Measurements from ENCODE around the gene PLP1.
A peak's percentile ranks its signal among the peaks of the same experiment; 100 is the strongest.
"Not testable (repeated sequence)": the region's sequence is repeated elsewhere in the genome, so short reads cannot be mapped to it uniquely, and the experiment has no call there.

Gene PLP1

DNA sequence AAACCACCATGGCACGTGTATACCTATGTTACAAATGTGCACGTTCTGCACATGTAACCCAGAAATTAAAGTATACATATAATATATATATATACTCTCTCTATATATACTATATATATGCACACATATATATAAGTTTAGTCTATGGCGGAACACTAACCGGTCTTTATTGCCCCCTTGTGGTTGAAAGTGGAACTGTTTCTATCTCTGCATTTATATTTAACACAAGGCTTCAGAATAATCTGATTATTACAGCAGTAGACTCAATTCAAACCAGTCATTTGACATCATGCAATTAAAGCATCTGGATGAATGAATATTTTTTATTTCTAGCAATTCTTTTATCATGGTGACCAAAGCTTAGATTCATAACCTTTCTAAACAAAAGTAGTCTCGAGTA, 40.9 kb downstream of the PLP1 start:
- Histone ChIP-seq H3K36me3 (ENCODE audit: control insufficient read depth, low read length) (no peaks in the 10 kb centered on the region), H3K79me2 (ENCODE audit: control insufficient read depth, low read length) (no peaks in the 10 kb centered on the region), H3K27me3 (ENCODE audit: control insufficient read depth, low read length) (no peaks in the 10 kb centered on the region), H3K9me2 (replicated peaks; ENCODE audit: control insufficient read depth, low read length) (no peaks in the 10 kb centered on the region), H3K4me2 (ENCODE audit: low read length) (no peak overlapping the region), H4K20me1 (ENCODE audit: control insufficient read depth, insufficient read depth, low read depth, low read length) (no peaks in the 10 kb centered on the region), H3F3A (ENCODE audit: control insufficient read depth, insufficient read depth) (no peaks in the 10 kb centered on the region), H3K4me3 (ENCODE audit: low read length) (no peak overlapping the region), H3K4me1 (ENCODE audit: control insufficient read depth, low read length) (peaks cover 2% of the 10 kb centered on the region), H3K9me3 (ENCODE audit: control insufficient read depth, insufficient read depth, low read length) (no peaks in the 10 kb centered on the region), H3K27ac (ENCODE audit: low read depth, low read length) (no peak overlapping the region)
- TF ChIP-seq, protein P1, sequence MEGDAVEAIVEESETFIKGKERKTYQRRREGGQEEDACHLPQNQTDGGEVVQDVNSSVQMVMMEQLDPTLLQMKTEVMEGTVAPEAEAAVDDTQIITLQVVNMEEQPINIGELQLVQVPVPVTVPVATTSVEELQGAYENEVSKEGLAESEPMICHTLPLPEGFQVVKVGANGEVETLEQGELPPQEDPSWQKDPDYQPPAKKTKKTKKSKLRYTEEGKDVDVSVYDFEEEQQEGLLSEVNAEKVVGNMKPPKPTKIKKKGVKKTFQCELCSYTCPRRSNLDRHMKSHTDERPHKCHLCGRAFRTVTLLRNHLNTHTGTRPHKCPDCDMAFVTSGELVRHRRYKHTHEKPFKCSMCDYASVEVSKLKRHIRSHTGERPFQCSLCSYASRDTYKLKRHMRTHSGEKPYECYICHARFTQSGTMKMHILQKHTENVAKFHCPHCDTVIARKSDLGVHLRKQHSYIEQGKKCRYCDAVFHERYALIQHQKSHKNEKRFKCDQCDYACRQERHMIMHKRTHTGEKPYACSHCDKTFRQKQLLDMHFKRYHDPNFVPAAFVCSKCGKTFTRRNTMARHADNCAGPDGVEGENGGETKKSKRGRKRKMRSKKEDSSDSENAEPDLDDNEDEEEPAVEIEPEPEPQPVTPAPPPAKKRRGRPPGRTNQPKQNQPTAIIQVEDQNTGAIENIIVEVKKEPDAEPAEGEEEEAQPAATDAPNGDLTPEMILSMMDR (IDR thresholded peaks at IDR 0.05; ENCODE audit: low read depth, low read length, poor library complexity, severe bottlenecking), result peak; percentile 33
- no peak for TF ChIP-seq EZH2phosphoT487 (IDR thresholded peaks at IDR 0.05; ENCODE audit: borderline replicate concordance, low read length)

GRCh38 chrX:103818842-103819619, 42.4 kb downstream of the PLP1 start:
- Histone ChIP-seq H3K9me3 (ENCODE audit: control insufficient read depth, insufficient read depth, low read length) (no peaks in the 10 kb centered on the region), H3K4me1 (ENCODE audit: control insufficient read depth, low read length) (no peaks in the 10 kb centered on the region), H3K36me3 (ENCODE audit: control insufficient read depth, low read length) (no peaks in the 10 kb centered on the region), H3K4me3 (ENCODE audit: low read length) (no peak overlapping the region), H3K79me2 (ENCODE audit: control insufficient read depth, low read length) (no peaks in the 10 kb centered on the region), H3K27me3 (ENCODE audit: control insufficient read depth, low read length) (no peaks in the 10 kb centered on the region), H3K27ac (ENCODE audit: low read depth, low read length) (no peak overlapping the region), H3K9me2 (replicated peaks; ENCODE audit: control insufficient read depth, low read length) (no peaks in the 10 kb centered on the region), H3K4me2 (ENCODE audit: low read length) (no peak overlapping the region), H3F3A (ENCODE audit: control insufficient read depth, insufficient read depth) (no peaks in the 10 kb centered on the region), H4K20me1 (ENCODE audit: control insufficient read depth, insufficient read depth, low read depth, low read length) (no peaks in the 10 kb centered on the region)
- TF ChIP-seq, protein P1 (IDR thresholded peaks at IDR 0.05; ENCODE audit: low read depth, low read length, poor library complexity, severe bottlenecking), result no peak
- no peak for TF ChIP-seq EZH2phosphoT487 (IDR thresholded peaks at IDR 0.05; ENCODE audit: borderline replicate concordance, low read length)

- H3K27ac ChIP-seq (ENCODE audit: low read depth, low read length); H3K79me2 ChIP-seq (ENCODE audit: control insufficient read depth, low read length); H3K4me1 ChIP-seq (ENCODE audit: control insufficient read depth, low read length): not testable (repeated sequence)
These were observed 44.2 kb downstream of the PLP1 start for GRCh38 chrX:103820802-103821201.

GRCh38 chrX:103823591-103823990, 47.0 kb downstream of the PLP1 start:
- no peaks in the 10 kb centered on the region for H3K9me3 ChIP-seq (ENCODE audit: control insufficient read depth, insufficient read depth, low read length)
- H3K4me3 ChIP-seq (ENCODE audit: low read length), result no peak overlapping the region
- no peaks in the 10 kb centered on the region for H3K27me3 ChIP-seq (ENCODE audit: control insufficient read depth, low read length)
- no peaks in the 10 kb centered on the region for H3K79me2 ChIP-seq (ENCODE audit: control insufficient read depth, low read length)
- H4K20me1 ChIP-seq (ENCODE audit: control insufficient read depth, insufficient read depth, low read depth, low read length), result no peaks in the 10 kb centered on the region
- H3K9me2 ChIP-seq (replicated peaks; ENCODE audit: control insufficient read depth, low read length), result no peaks in the 10 kb centered on the region
- no peak overlapping the region for H3K4me2 ChIP-seq (ENCODE audit: low read length)
- no peak overlapping the region for H3K27ac ChIP-seq (ENCODE audit: low read depth, low read length)
- H3F3A ChIP-seq (ENCODE audit: control insufficient read depth, insufficient read depth), result no peaks in the 10 kb centered on the region
- no peak for TF ChIP-seq EZH2phosphoT487 (IDR thresholded peaks at IDR 0.05; ENCODE audit: borderline replicate concordance, low read length)
- TF ChIP-seq, protein P1 (IDR thresholded peaks at IDR 0.05; ENCODE audit: low read depth, low read length, poor library complexity, severe bottlenecking), result no peak
- H3K36me3 ChIP-seq (ENCODE audit: control insufficient read depth, low read length), result no peaks in the 10 kb centered on the region
- no peaks in the 10 kb centered on the region for H3K4me1 ChIP-seq (ENCODE audit: control insufficient read depth, low read length)

More at GRCh38 chrX:103820802-103821201, 44.2 kb downstream of the PLP1 start:
- not testable (repeated sequence) for H3K36me3 ChIP-seq (ENCODE audit: control insufficient read depth, low read length); H3K9me2 ChIP-seq (replicated peaks; ENCODE audit: control insufficient read depth, low read length); H3K9me3 ChIP-seq (ENCODE audit: control insufficient read depth, insufficient read depth, low read length); H3K4me2 ChIP-seq (ENCODE audit: low read length); H4K20me1 ChIP-seq (ENCODE audit: control insufficient read depth, insufficient read depth, low read depth, low read length); H3K27me3 ChIP-seq (ENCODE audit: control insufficient read depth, low read length); H3K4me3 ChIP-seq (ENCODE audit: low read length); H3F3A ChIP-seq (ENCODE audit: control insufficient read depth, insufficient read depth)

Data from DOHH2 (cell line).